ENCODE measurements around the gene FYN. TPM values are rescaled to one million over a fixed set of nuclear protein-coding genes. Genes with fewer than 3 reads are reported as not detected.

Gene FYN
- total RNA-seq, 1 experiment from 2014 or later: 18.5 TPM

- no peak overlapping the region for H2AFZ ChIP-seq (ENCODE audit: low read depth, low read length, poor library complexity, severe bottlenecking)
- H4K20me1 ChIP-seq (ENCODE audit: insufficient read depth): no peaks in the 10 kb centered on the region
- intact Hi-C loops (cut with micrococcal nuclease): no loop called here
- H3K36me3 ChIP-seq (ENCODE audit: control insufficient read depth in 1 of 2, insufficient read depth in 2 of 2, low read length in 2 of 2): no peaks in the 10 kb centered on the region
- no peak overlapping the region for H3K4me2 ChIP-seq (ENCODE audit: low read length)
- H3K79me2 ChIP-seq (ENCODE audit: insufficient read depth, low read length): no peaks in the 10 kb centered on the region
- ChIA-PET POLR2A (no interaction called here), CTCF (no interaction called here), RAD21 (ENCODE audit: low non-redundant PET in 1 of 2, low total read pairs in 2 of 2, uncharacterized antibody in 2 of 2, unreplicated experiment in 2 of 2) (no interaction called here)
- H3K4me1 ChIP-seq (ENCODE audit: control insufficient read depth in 1 of 2, insufficient read depth in 2 of 2, low read length in 2 of 2): no peaks in the 10 kb centered on the region
- TF ChIP-seq YY1 (IDR thresholded peaks at IDR 0.05; ENCODE audit: extremely low read depth, insufficient replicate concordance, low read depth, low read length): no peak
- no peak for TF ChIP-seq ATF3 (IDR thresholded peaks at IDR 0.05)
- no peak for TF ChIP-seq SIN3A (IDR thresholded peaks at IDR 0.05; ENCODE audit: low read depth)
- no peak overlapping the region for H3K27ac ChIP-seq (ENCODE audit: low read depth, low read length)
- BruUV-seq (replicated peaks): no TSS peak
- no peaks in the 10 kb centered on the region for H3K27me3 ChIP-seq (ENCODE audit: insufficient read depth, low read length)
- no peaks in the 10 kb centered on the region for H3K9me2 ChIP-seq (ENCODE audit: insufficient read depth)
- no peak overlapping the region for H3K9ac ChIP-seq (ENCODE audit: low read length)
- H3K9me3 ChIP-seq (ENCODE audit: control insufficient read depth in 1 of 2, insufficient read depth in 1 of 2, low read depth in 1 of 2, low read length in 2 of 2): no peaks in the 10 kb centered on the region
- ATAC-seq: no peak
- DNase-seq (ENCODE audit: low read depth, low spot score): no peak
- no peak overlapping the region for H3K4me3 ChIP-seq (replicated peaks in 1 of 2; ENCODE audit: low read depth in 1 of 2, low read length in 2 of 2)
These were observed 80.1 kb downstream of the FYN start for GRCh38 chr6:111792914-111793700.

DNA sequence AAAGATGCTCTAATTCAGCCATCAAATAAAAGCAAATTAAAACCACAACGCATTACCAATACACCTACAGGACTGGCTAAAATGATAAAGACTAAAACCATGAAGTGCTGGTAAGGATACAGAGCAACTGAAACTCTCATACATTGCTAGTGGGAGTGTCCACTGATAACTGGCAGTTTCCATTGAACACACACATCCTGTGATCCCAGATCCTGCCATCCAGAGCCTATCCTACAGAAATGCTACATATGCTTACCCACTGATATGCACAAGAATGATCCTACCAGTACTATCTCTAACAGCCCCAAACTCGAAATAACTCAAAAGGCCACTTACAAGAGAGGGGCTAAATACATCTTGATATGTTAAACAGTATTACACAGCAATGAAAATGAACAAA, 81.0 kb downstream of the FYN start:
- no peaks in the 10 kb centered on the region for H4K20me1 ChIP-seq (ENCODE audit: insufficient read depth)
- no peak overlapping the region for H3K9ac ChIP-seq (ENCODE audit: low read length)
- no peaks in the 10 kb centered on the region for H3K4me1 ChIP-seq (ENCODE audit: control insufficient read depth in 1 of 2, insufficient read depth in 2 of 2, low read length in 2 of 2)
- H3K79me2 ChIP-seq (ENCODE audit: insufficient read depth, low read length): no peaks in the 10 kb centered on the region
- no peaks in the 10 kb centered on the region for H3K9me2 ChIP-seq (ENCODE audit: insufficient read depth)
- ChIA-PET RAD21 (ENCODE audit: low non-redundant PET in 1 of 2, low total read pairs in 2 of 2, uncharacterized antibody in 2 of 2, unreplicated experiment in 2 of 2) (no interaction called here), CTCF (no interaction called here), POLR2A (no interaction called here)
- no peaks in the 10 kb centered on the region for H3K9me3 ChIP-seq (ENCODE audit: control insufficient read depth in 1 of 2, insufficient read depth in 1 of 2, low read depth in 1 of 2, low read length in 2 of 2)
- no peak for DNase-seq (ENCODE audit: low read depth, low spot score)
- H3K4me3 ChIP-seq (replicated peaks in 1 of 2; ENCODE audit: low read depth in 1 of 2, low read length in 2 of 2): no peak overlapping the region
- H3K4me2 ChIP-seq (ENCODE audit: low read length): no peak overlapping the region
- no peak overlapping the region for H2AFZ ChIP-seq (ENCODE audit: low read depth, low read length, poor library complexity, severe bottlenecking)
- intact Hi-C loops (cut with micrococcal nuclease): no loop called here
- no peak for ATAC-seq
- no peaks in the 10 kb centered on the region for H3K27me3 ChIP-seq (ENCODE audit: insufficient read depth, low read length)
- H3K27ac ChIP-seq (ENCODE audit: low read depth, low read length): no peak overlapping the region
- no peaks in the 10 kb centered on the region for H3K36me3 ChIP-seq (ENCODE audit: control insufficient read depth in 1 of 2, insufficient read depth in 2 of 2, low read length in 2 of 2)
- BruUV-seq (replicated peaks): no TSS peak
- TF ChIP-seq, protein P1, sequence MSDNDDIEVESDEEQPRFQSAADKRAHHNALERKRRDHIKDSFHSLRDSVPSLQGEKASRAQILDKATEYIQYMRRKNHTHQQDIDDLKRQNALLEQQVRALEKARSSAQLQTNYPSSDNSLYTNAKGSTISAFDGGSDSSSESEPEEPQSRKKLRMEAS (IDR thresholded peaks at IDR 0.05): no peak
- TF ChIP-seq ZFX (IDR thresholded peaks at IDR 0.05): no peak
- no peak for TF ChIP-seq CEBPB (IDR thresholded peaks at IDR 0.05; ENCODE audit: low read depth)
- no peak for TF ChIP-seq SIN3A (IDR thresholded peaks at IDR 0.05; ENCODE audit: low read depth)
- no peak for TF ChIP-seq TCF7L2 (IDR thresholded peaks at IDR 0.05; ENCODE audit: borderline replicate concordance, extremely low read depth, insufficient read depth, insufficient read length)
- no peak for TF ChIP-seq SP1 (IDR thresholded peaks at IDR 0.05; ENCODE audit: low read depth)
- no peak for TF ChIP-seq EGR1 (IDR thresholded peaks at IDR 0.05; ENCODE audit: low read depth)
- no peak for TF ChIP-seq FOSL1 (IDR thresholded peaks at IDR 0.05; ENCODE audit: low read depth)
- no peak for TF ChIP-seq REST (IDR thresholded peaks at IDR 0.05; ENCODE audit: low read depth)
- no peak for TF ChIP-seq POLR2AphosphoS5 (IDR thresholded peaks at IDR 0.05; ENCODE audit: low read depth, low read length)
- TF ChIP-seq YY1 (IDR thresholded peaks at IDR 0.05; ENCODE audit: extremely low read depth, insufficient replicate concordance, low read depth, low read length): no peak
- TF ChIP-seq SRF (IDR thresholded peaks at IDR 0.05; ENCODE audit: low read depth): no peak
- TF ChIP-seq, protein P2, sequence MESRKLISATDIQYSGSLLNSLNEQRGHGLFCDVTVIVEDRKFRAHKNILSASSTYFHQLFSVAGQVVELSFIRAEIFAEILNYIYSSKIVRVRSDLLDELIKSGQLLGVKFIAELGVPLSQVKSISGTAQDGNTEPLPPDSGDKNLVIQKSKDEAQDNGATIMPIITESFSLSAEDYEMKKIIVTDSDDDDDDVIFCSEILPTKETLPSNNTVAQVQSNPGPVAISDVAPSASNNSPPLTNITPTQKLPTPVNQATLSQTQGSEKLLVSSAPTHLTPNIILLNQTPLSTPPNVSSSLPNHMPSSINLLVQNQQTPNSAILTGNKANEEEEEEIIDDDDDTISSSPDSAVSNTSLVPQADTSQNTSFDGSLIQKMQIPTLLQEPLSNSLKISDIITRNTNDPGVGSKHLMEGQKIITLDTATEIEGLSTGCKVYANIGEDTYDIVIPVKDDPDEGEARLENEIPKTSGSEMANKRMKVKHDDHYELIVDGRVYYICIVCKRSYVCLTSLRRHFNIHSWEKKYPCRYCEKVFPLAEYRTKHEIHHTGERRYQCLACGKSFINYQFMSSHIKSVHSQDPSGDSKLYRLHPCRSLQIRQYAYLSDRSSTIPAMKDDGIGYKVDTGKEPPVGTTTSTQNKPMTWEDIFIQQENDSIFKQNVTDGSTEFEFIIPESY (IDR thresholded peaks at IDR 0.05; ENCODE audit: extremely low read depth, insufficient replicate concordance, low read length): no peak
